Mesenchymal stem cell (in vitro differentiated cells and primary cell): ENCODE results near the gene PSORS1C2.

Source experiments
- DNase-seq: peaks from one replicate; pipeline ENCODE4 v3.0.0-alpha.2; 2013
- H2AFZ ChIP-seq: one replicate; pipeline ENCODE4 v1.6.1; 2013; ENCODE audit warnings: low read depth, mild to moderate bottlenecking, control low read depth, inconsistent platforms, low read length, moderate library complexity
- H2AK5ac ChIP-seq: 2 replicates; pipeline ENCODE4 v1.6.1; 2013; ENCODE audit warnings: low read length, moderate library complexity, mild to moderate bottlenecking, inconsistent platforms; ENCODE audit not compliant: severe bottlenecking
- H2BK120ac ChIP-seq: one replicate; pipeline ENCODE4 v1.6.1; 2013; ENCODE audit warnings: low read depth, mild to moderate bottlenecking, inconsistent platforms, low read length, moderate library complexity
- H2BK12ac ChIP-seq, 2 experiments: one replicate each; pipeline ENCODE4 v1.6.1; 2013; ENCODE audit warnings: inconsistent platforms in 2 of 2, low read length in 2 of 2, mild to moderate bottlenecking in 2 of 2, moderate library complexity in 2 of 2, control low read depth in 1 of 2
- H2BK15ac ChIP-seq: one replicate; pipeline ENCODE4 v1.6.1; 2013; ENCODE audit warnings: mild to moderate bottlenecking, low read depth, inconsistent platforms; ENCODE audit not compliant: poor library complexity, severe bottlenecking
- H2BK5ac ChIP-seq: 2 replicates; pipeline ENCODE4 v1.6.1; 2013; ENCODE audit warnings: low read depth, mild to moderate bottlenecking, low read length, control low read depth, inconsistent platforms; ENCODE audit not compliant: poor library complexity, severe bottlenecking
- H3K14ac ChIP-seq, 2 experiments: one replicate each; pipeline ENCODE4 v1.6.1; 2013; ENCODE audit warnings: inconsistent platforms in 2 of 2, low read length in 2 of 2, control low read depth in 1 of 2, mild to moderate bottlenecking in 1 of 2, moderate library complexity in 1 of 2
- H3K18ac ChIP-seq, 2 experiments: one replicate each; pipeline ENCODE4 v1.6.1; 2013; ENCODE audit warnings: inconsistent platforms in 2 of 2, low read length in 2 of 2, control low read depth in 1 of 2, low read depth in 1 of 2, mild to moderate bottlenecking in 1 of 2
- H3K23ac ChIP-seq, 2 experiments: one replicate each; pipeline ENCODE4 v1.6.1; 2013; ENCODE audit warnings: inconsistent platforms in 2 of 2, low read length in 2 of 2, mild to moderate bottlenecking in 2 of 2, moderate library complexity in 2 of 2, control low read depth in 1 of 2
- H3K27ac ChIP-seq: 2 replicates; pipeline ENCODE4 v1.5.1; 2013; ENCODE audit warnings: mild to moderate bottlenecking, moderate library complexity, low read length, control low read depth, inconsistent platforms; ENCODE audit not compliant: poor library complexity, severe bottlenecking
- H3K27me3 ChIP-seq, 2 experiments: 2 replicates each; pipeline versions ENCODE4 v1.6.1 to v1.7.0; 2013; ENCODE audit warnings: low read length in 2 of 2, mild to moderate bottlenecking in 2 of 2, moderate library complexity in 2 of 2, control low read depth in 1 of 2, inconsistent platforms in 1 of 2; ENCODE audit not compliant: control insufficient read depth in 1 of 2, insufficient read depth in 1 of 2
- H3K36me3 ChIP-seq, 2 experiments: 2 replicates each; pipeline versions ENCODE4 v1.6.1 to v1.7.0; 2013; ENCODE audit warnings: low read length in 2 of 2, control low read depth in 1 of 2, inconsistent platforms in 1 of 2, low read depth in 1 of 2, mild to moderate bottlenecking in 1 of 2; ENCODE audit not compliant: insufficient read depth in 2 of 2, control insufficient read depth in 1 of 2
- H3K4ac ChIP-seq, 2 experiments: one replicate each; pipeline ENCODE4 v1.6.1; 2013; ENCODE audit warnings: inconsistent platforms in 2 of 2, low read length in 2 of 2, mild to moderate bottlenecking in 2 of 2, moderate library complexity in 2 of 2, control low read depth in 1 of 2, low read depth in 1 of 2
- H3K4me1 ChIP-seq: 2 replicates; pipeline ENCODE4 v1.6.1; 2013; ENCODE audit warnings: low read depth, low read length, control low read depth; ENCODE audit not compliant: control insufficient read depth, insufficient read depth
- H3K4me2 ChIP-seq: 2 replicates; pipeline ENCODE4 v1.6.1; 2013; ENCODE audit warnings: low read length, mild to moderate bottlenecking, inconsistent platforms; ENCODE audit not compliant: poor library complexity, severe bottlenecking
- H3K4me3 ChIP-seq, 2 experiments: 2 replicates each; pipeline versions ENCODE4 v1.5.1 to v1.7.0; 2013; ENCODE audit warnings: low read length in 2 of 2, mild to moderate bottlenecking in 2 of 2, control low read depth in 1 of 2, low read depth in 1 of 2; ENCODE audit not compliant: insufficient read depth in 1 of 2
- H3K79me1 ChIP-seq: replicated peaks from 2 replicates; pipeline ENCODE4 v1.6.1; 2013; ENCODE audit warnings: mild to moderate bottlenecking, control low read depth, low read length, inconsistent platforms; ENCODE audit not compliant: poor library complexity, severe bottlenecking
- H3K9ac ChIP-seq: 2 replicates; pipeline ENCODE4 v1.7.0; 2013; ENCODE audit warnings: mild to moderate bottlenecking, low read length, moderate library complexity
- H3K9me3 ChIP-seq: 2 replicates; pipeline ENCODE4 v1.7.0; 2013; ENCODE audit warnings: mild to moderate bottlenecking, low read length; ENCODE audit not compliant: control insufficient read depth
- H4K8ac ChIP-seq: one replicate; pipeline ENCODE4 v1.6.1; 2013; ENCODE audit warnings: inconsistent platforms, mild to moderate bottlenecking, low read length, moderate library complexity
- H4K91ac ChIP-seq: one replicate; pipeline ENCODE4 v1.6.1; 2013; ENCODE audit warnings: mild to moderate bottlenecking, low read length, inconsistent platforms
- WGBS: methylation state at CpG from one replicate; pipeline ENCODE4 v1.1.7; 2013; ENCODE audit warnings: mixed read lengths; 5-methylcytosine and 5-hydroxymethylcytosine counted together

Gene PSORS1C2

DNA sequence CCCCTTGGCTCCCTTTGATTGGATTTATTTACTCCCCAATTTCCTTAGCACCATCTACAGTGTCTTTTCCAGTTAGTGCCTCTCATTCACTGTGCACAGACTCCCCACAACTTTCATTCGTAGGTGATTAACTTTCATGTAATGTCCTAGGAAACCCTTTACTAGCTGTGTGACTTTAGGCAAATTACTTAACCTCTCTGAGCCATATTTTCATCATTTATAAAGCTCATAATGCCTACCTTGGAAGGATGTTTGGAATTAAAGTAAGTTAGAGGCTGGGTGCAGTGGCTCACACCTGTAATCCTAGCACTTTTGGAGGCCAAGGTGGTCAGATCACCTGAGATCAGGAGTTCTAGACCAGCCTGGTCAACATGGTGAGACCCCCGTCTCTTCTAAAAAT lies 46.6 kb downstream of the PSORS1C2 start:
- no peak for DNase-seq
- Histone ChIP-seq H3K23ac (no peak overlapping the region), H3K27ac (no peak overlapping the region), H2BK15ac (no peak overlapping the region), H4K8ac (no peak overlapping the region), H3K4ac (no peak overlapping the region), H3K4me2 (no peak overlapping the region), H3K9ac (no peak overlapping the region), H3K4me1 (peaks cover 1% of the 10 kb centered on the region), H3K14ac (no peak overlapping the region), H2BK120ac (no peak overlapping the region), H3K79me1 (no peaks in the 10 kb centered on the region), H3K27me3 (no peaks in the 10 kb centered on the region), H3K36me3 (no peaks in the 10 kb centered on the region), H2AK5ac (no peak overlapping the region), H2AFZ (no peak overlapping the region), H4K91ac (no peak overlapping the region), H2BK12ac (no peak overlapping the region), H3K4me3 (no peak overlapping the region), H3K9me3 (no peaks in the 10 kb centered on the region), H3K18ac (no peak overlapping the region), H2BK5ac (no peak overlapping the region)
- 91% methylated on average over 2 of the region's 2 CpGs for WGBS

DNA sequence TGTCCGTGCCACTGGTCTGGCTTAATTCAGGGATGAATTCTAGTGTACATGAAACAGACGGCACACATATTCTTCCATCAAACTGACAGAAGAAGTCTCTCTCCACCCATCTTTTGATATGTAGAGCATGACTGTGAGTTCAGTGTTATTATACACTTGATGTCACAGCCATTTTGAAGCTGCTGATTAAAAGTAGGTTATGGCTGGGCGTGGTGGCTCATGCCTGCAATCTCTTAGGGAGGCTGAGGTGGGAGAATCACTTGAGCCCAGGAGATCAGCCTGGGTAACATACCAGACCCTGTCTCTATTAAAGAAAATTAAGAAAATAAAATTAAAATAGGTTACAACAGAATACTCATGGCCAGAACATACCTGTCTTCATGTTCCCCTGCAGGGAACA lies 47.2 kb downstream of the PSORS1C2 start:
- Histone ChIP-seq H3K27me3 (no peaks in the 10 kb centered on the region), H3K36me3 (no peaks in the 10 kb centered on the region), H3K23ac (no peak overlapping the region), H4K8ac (no peak overlapping the region), H2BK5ac (no peak overlapping the region), H3K4me3 (no peak overlapping the region), H2BK12ac (no peak overlapping the region), H3K9me3 (no peaks in the 10 kb centered on the region), H2BK15ac (no peak overlapping the region), H4K91ac (no peak overlapping the region), H3K79me1 (no peaks in the 10 kb centered on the region), H3K9ac (no peak overlapping the region), H3K4me1 (peaks cover under 1% of the 10 kb centered on the region), H2AK5ac (no peak overlapping the region), H3K27ac (no peak overlapping the region), H2AFZ (no peak overlapping the region), H3K4ac (no peak overlapping the region), H2BK120ac (no peak overlapping the region), H3K4me2 (no peak overlapping the region), H3K14ac (no peak overlapping the region), H3K18ac (no peak overlapping the region)
- WGBS, result 0% methylated on average over 1 of the region's 3 CpGs
- no peak for DNase-seq

DNA sequence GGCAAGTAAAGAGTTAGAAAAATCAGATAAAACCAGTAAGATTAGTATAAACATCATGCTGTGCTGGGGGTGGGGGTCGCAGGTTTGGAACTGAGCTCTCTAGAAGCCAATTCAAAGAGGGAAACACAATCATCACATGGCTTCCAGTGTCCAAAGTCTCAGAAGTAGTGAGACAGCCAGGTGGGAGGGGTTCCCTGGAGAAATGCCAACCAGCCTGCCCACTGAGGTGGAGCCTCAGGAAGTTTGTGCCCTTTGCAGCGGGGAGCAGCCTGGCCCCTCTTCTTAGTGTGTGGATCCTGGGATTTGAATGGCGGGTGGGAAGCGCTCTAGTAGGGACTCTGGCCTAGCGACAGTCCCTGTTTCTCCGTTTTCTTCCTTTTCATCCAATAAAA lies 47.9 kb downstream of the PSORS1C2 start:
- no peak overlapping the region for H3K18ac ChIP-seq
- no peak overlapping the region for H2BK15ac ChIP-seq
- no peak for DNase-seq
- H3K9ac ChIP-seq, result no peak overlapping the region
- no peaks in the 10 kb centered on the region for H3K36me3 ChIP-seq
- H3K79me1 ChIP-seq, result no peaks in the 10 kb centered on the region
- no peaks in the 10 kb centered on the region for H3K9me3 ChIP-seq
- no peak overlapping the region for H3K4me3 ChIP-seq
- H4K8ac ChIP-seq, result no peak overlapping the region
- H4K91ac ChIP-seq, result no peak overlapping the region
- H3K14ac ChIP-seq, result no peak overlapping the region
- no peaks in the 10 kb centered on the region for H3K4me1 ChIP-seq
- H3K27me3 ChIP-seq, result no peaks in the 10 kb centered on the region
- no peak overlapping the region for H3K27ac ChIP-seq
- H2AK5ac ChIP-seq, result no peak overlapping the region
- 96% methylated on average over 6 of the region's 6 CpGs for WGBS
- H2BK120ac ChIP-seq, result no peak overlapping the region
- no peak overlapping the region for H2AFZ ChIP-seq
- H2BK12ac ChIP-seq, result no peak overlapping the region
- H2BK5ac ChIP-seq, result no peak overlapping the region
- H3K23ac ChIP-seq, result no peak overlapping the region
- H3K4ac ChIP-seq, result no peak overlapping the region
- H3K4me2 ChIP-seq, result no peak overlapping the region

DNA sequence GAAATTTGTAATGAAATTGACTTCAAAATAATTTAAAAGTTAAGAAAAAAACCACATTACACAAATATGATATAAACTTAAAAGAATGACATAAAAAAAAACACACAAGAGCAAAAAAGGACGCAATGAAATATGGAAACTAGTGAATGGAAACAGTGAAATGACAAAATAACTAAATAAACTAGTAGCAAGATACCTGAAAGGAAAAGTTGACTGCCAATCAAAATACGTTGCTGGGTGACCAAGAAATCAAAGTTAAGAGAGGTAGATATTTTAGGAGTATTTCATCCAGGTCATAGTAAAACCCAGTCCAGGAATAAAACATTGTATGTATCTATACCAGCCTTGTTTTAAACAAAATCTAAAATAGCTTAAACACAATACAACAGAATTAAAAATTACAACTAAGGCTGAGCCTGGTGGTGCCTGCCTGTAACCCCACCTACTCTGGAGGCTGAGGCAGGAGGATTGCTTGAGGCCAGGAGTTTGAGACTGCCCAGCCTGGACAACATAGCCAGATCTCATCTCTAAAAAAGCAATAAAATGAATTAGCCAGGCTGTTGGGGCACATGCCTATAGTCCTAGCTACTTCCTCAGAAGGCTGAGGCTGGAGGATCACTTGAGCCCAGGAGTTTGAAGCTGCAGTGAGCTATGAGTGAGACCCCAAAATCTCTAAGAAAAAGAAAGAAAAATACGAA lies 48.4 kb downstream of the PSORS1C2 start:
- no peak overlapping the region for H3K14ac ChIP-seq
- H3K9ac ChIP-seq, result no peak overlapping the region
- no peaks in the 10 kb centered on the region for H3K4me1 ChIP-seq
- no peak overlapping the region for H3K18ac ChIP-seq
- no peak overlapping the region for H2AK5ac ChIP-seq
- H4K91ac ChIP-seq, result no peak overlapping the region
- H3K36me3 ChIP-seq, result no peaks in the 10 kb centered on the region
- no peak overlapping the region for H3K4ac ChIP-seq
- no peak for DNase-seq
- no peak overlapping the region for H4K8ac ChIP-seq
- WGBS, result no CpG with 5 or more reads among the region's 3 CpGs
- H3K27me3 ChIP-seq, result no peaks in the 10 kb centered on the region
- H3K79me1 ChIP-seq, result no peaks in the 10 kb centered on the region
- no peaks in the 10 kb centered on the region for H3K9me3 ChIP-seq
- H2BK5ac ChIP-seq, result no peak overlapping the region
- H3K27ac ChIP-seq, result no peak overlapping the region
- H3K4me2 ChIP-seq, result no peak overlapping the region
- no peak overlapping the region for H2BK120ac ChIP-seq
- no peak overlapping the region for H3K23ac ChIP-seq
- H2BK12ac ChIP-seq, result no peak overlapping the region
- H3K4me3 ChIP-seq, result no peak overlapping the region
- no peak overlapping the region for H2AFZ ChIP-seq
- no peak overlapping the region for H2BK15ac ChIP-seq
